Neuronal stem cell (in vitro differentiated cells): Measurements from ENCODE around the gene ITGB3BP.

Experiments used
- DNase-seq: peaks from one replicate; pipeline ENCODE4 v3.0.0-alpha.2; 2013; ENCODE audit warnings: low spot score
- H2AFZ ChIP-seq: one replicate; pipeline ENCODE4 v1.6.1; 2013; ENCODE audit warnings: mild to moderate bottlenecking, low read length, inconsistent platforms
- H2AK5ac ChIP-seq: 2 replicates; pipeline ENCODE4 v1.6.1; 2013; ENCODE audit warnings: low read depth, mild to moderate bottlenecking, inconsistent platforms, low read length, moderate library complexity, mixed read lengths
- H2BK120ac ChIP-seq: 2 replicates; pipeline ENCODE4 v1.6.1; 2013; ENCODE audit warnings: low read depth, mild to moderate bottlenecking, inconsistent platforms, low read length, moderate library complexity, mixed read lengths
- H2BK12ac ChIP-seq: one replicate; pipeline ENCODE4 v1.6.1; 2013; ENCODE audit warnings: low read length, inconsistent platforms
- H2BK15ac ChIP-seq: 2 replicates; pipeline ENCODE4 v1.6.1; 2013; ENCODE audit warnings: mild to moderate bottlenecking, low read length, inconsistent platforms, mixed read lengths
- H2BK5ac ChIP-seq: one replicate; pipeline ENCODE4 v1.6.1; 2013; ENCODE audit warnings: inconsistent platforms, mild to moderate bottlenecking, low read length, moderate library complexity
- H3K14ac ChIP-seq: one replicate; pipeline ENCODE4 v1.6.1; 2013; ENCODE audit warnings: low read length, inconsistent platforms
- H3K18ac ChIP-seq: 2 replicates; pipeline ENCODE4 v1.6.1; 2013; ENCODE audit warnings: low read length, inconsistent platforms
- H3K23ac ChIP-seq: 2 replicates; pipeline ENCODE4 v1.6.1; 2013; ENCODE audit warnings: low read depth, mild to moderate bottlenecking, mixed read lengths, low read length, inconsistent platforms; ENCODE audit not compliant: poor library complexity
- H3K27ac ChIP-seq: replicated peaks from 3 replicates; pipeline ENCODE4 v1.5.1; 2013; ENCODE audit warnings: low read length, inconsistent platforms
- H3K27me3 ChIP-seq, 3 experiments: 2 replicates each; pipeline ENCODE4 v1.6.1; 2013; ENCODE audit warnings: low read length in 3 of 3, mild to moderate bottlenecking in 2 of 3, inconsistent platforms in 1 of 3, low read depth in 1 of 3, mixed read lengths in 1 of 3, moderate library complexity in 1 of 3; ENCODE audit not compliant: control insufficient read depth in 3 of 3, insufficient read depth in 3 of 3
- H3K36me3 ChIP-seq, 2 donors: replicated peaks in 1 of 2; 2 replicates each; pipeline ENCODE4 v1.6.1; 2013; ENCODE audit warnings: low read length in 2 of 2; ENCODE audit not compliant: control insufficient read depth in 2 of 2, insufficient read depth in 2 of 2
- H3K4ac ChIP-seq: 2 replicates; pipeline ENCODE4 v1.6.1; 2013; ENCODE audit warnings: inconsistent platforms, mild to moderate bottlenecking, low read length, moderate library complexity
- H3K4me1 ChIP-seq, 2 donors: 1 replicate in 1 of 2; 2 replicates in 1 of 2; pipeline ENCODE4 v1.6.1; 2013; ENCODE audit warnings: low read length in 2 of 2, low read depth in 1 of 2; ENCODE audit not compliant: control insufficient read depth in 2 of 2, insufficient read depth in 1 of 2
- H3K4me2 ChIP-seq: one replicate; pipeline ENCODE4 v1.6.1; 2013; ENCODE audit warnings: mild to moderate bottlenecking, low read length, inconsistent platforms; ENCODE audit not compliant: insufficient read depth, poor library complexity, severe bottlenecking
- H3K4me3 ChIP-seq, 2 donors: 2 replicates each; pipeline ENCODE4 v1.5.1; 2013; ENCODE audit warnings: low read length in 2 of 2, mild to moderate bottlenecking in 2 of 2, inconsistent platforms in 1 of 2, moderate library complexity in 1 of 2
- H3K79me1 ChIP-seq: one replicate; pipeline ENCODE4 v1.6.1; 2013; ENCODE audit warnings: low read depth, mild to moderate bottlenecking, inconsistent platforms, low read length, moderate library complexity
- H3K9ac ChIP-seq: one replicate; pipeline ENCODE4 v1.6.1; 2013; ENCODE audit warnings: mild to moderate bottlenecking, low read depth, low read length, inconsistent platforms; ENCODE audit not compliant: poor library complexity
- H3K9me3 ChIP-seq, 2 donors: replicated peaks in 1 of 2; 2 replicates each; pipeline versions ENCODE3 to v1.6.1; 2013; ENCODE audit warnings: low read length in 2 of 2, mild to moderate bottlenecking in 2 of 2, inconsistent platforms in 1 of 2, low read depth in 1 of 2, mixed read lengths in 1 of 2, moderate library complexity in 1 of 2; ENCODE audit not compliant: control insufficient read depth in 2 of 2, insufficient read depth in 1 of 2
- H4K8ac ChIP-seq: one replicate; pipeline ENCODE4 v1.6.1; 2013; ENCODE audit warnings: low read depth, mild to moderate bottlenecking, inconsistent platforms, low read length, moderate library complexity
- H4K91ac ChIP-seq: one replicate; pipeline ENCODE4 v1.6.1; 2013; ENCODE audit warnings: low read length, low read depth, mild to moderate bottlenecking, inconsistent platforms; ENCODE audit not compliant: poor library complexity
- WGBS, 2 donors: extraction: QIAGEN DNeasy Blood & Tissue Kit; methylation state at CpG; one replicate each; pipeline ENCODE4 v1.1.7; 2013; ENCODE audit warnings: missing lambda C conversion rate in 2 of 2, mixed read lengths in 1 of 2; ENCODE audit not compliant: insufficient read length in 2 of 2, insufficient replicate concordance in 1 of 2; ENCODE audit errors: extremely low coverage in 2 of 2; 5-methylcytosine and 5-hydroxymethylcytosine counted together

Gene ITGB3BP

DNA sequence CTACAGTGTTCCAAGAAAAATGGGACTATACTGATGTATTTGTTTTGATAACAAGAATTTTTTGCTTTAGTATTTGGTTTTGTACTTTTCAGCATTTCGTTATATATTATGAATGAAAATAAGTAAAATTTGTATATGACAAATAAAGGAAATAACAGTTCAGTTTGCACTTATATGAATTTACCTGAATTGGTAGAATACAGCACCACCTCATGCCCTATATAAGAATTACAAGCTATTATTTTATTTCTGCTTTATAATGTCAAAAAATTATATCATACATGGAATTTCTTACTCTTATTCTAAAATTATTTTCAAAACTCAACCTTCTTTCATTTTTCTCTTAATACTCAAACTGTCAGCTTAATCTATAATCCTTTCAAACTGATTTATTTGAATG is 14.9 kb upstream of the ITGB3BP start:
- no peak overlapping the region for H3K4me3 ChIP-seq
- H2AK5ac ChIP-seq = no peak overlapping the region
- H3K27ac ChIP-seq = no peak overlapping the region
- no peak overlapping the region for H3K4ac ChIP-seq
- no peaks in the 10 kb centered on the region for H3K79me1 ChIP-seq
- H3K27me3 ChIP-seq = no peaks in the 10 kb centered on the region
- H3K14ac ChIP-seq = no peak overlapping the region
- H3K4me2 ChIP-seq = no peak overlapping the region
- H2BK120ac ChIP-seq = no peak overlapping the region
- no peak overlapping the region for H3K18ac ChIP-seq
- no peak overlapping the region for H2BK5ac ChIP-seq
- WGBS, 2 donors = 100% methylated on average over 1 of the region's 1 CpG; no CpG with 5 or more reads in 1 of the 2 donors
- H3K9ac ChIP-seq = no peak overlapping the region
- no peak overlapping the region for H3K23ac ChIP-seq
- no peaks in the 10 kb centered on the region for H3K4me1 ChIP-seq
- H3K9me3 ChIP-seq = no peaks in the 10 kb centered on the region
- no peak overlapping the region for H2BK15ac ChIP-seq
- no peak overlapping the region for H2BK12ac ChIP-seq
- H3K36me3 ChIP-seq = peaks cover 0 to 29% of the 10 kb centered on the region in 2 donors
- H4K8ac ChIP-seq = no peak overlapping the region
- no peak for DNase-seq
- H4K91ac ChIP-seq = no peak overlapping the region
- no peak overlapping the region for H2AFZ ChIP-seq

DNA sequence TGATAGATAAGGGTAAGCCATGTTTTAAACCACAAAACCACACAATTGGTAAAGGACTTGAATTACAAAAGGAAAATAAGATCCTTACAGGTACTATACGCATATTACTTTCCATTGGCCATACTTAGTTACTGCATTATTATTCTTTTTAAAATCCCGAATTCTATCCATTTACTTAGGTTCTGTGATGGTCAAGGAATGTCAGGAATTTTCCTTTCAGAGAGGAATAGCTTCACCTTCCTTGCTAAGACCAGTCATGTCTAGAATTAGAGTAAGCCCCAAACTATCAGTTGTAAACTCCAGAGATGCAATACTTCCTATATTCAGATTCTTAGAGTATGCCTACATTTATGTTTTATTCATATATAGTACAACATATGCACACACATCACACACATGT is 14.0 kb upstream of the ITGB3BP start:
- Histone ChIP-seq H2AFZ (no peak overlapping the region), H3K9me3 (no peaks in the 10 kb centered on the region), H2AK5ac (no peak overlapping the region), H3K79me1 (no peaks in the 10 kb centered on the region), H3K14ac (no peak overlapping the region), H2BK5ac (no peak overlapping the region), H3K18ac (no peak overlapping the region), H2BK120ac (no peak overlapping the region), H3K23ac (no peak overlapping the region), H3K36me3 (peaks cover 0 to 36% of the 10 kb centered on the region in 2 donors), H3K27me3 (no peaks in the 10 kb centered on the region), H3K4me3 (no peak overlapping the region), H3K9ac (no peak overlapping the region), H4K91ac (no peak overlapping the region), H3K4me2 (no peak overlapping the region), H3K4ac (no peak overlapping the region), H2BK12ac (no peak overlapping the region), H4K8ac (no peak overlapping the region), H2BK15ac (no peak overlapping the region), H3K27ac (no peak overlapping the region), H3K4me1 (no peaks in the 10 kb centered on the region)
- no CpG with 5 or more reads among the region's 2 CpGs for WGBS, 2 donors
- DNase-seq = no peak

DNA sequence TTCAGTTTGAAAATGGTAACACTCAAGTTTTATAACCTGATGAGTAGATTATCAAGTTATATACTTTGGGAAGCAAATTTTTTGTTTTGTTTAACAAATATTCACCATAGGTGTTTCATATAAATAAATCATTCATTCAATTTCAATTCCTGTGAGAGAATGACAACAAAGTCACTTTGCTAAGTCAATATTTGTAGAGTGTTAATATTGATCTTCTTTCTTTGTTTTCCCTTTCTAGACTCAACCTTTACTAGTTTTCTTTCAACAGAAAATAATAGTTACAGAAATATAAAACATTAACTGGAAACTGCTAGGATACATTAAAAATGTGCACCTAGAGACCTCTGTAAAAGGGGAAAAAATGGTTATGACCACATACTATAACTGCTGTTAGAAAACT is 11.4 kb upstream of the ITGB3BP start:
- no peak overlapping the region for H3K27ac ChIP-seq
- peaks cover 0 to 36% of the 10 kb centered on the region in 2 donors for H3K36me3 ChIP-seq
- no peak overlapping the region for H2BK12ac ChIP-seq
- H3K9me3 ChIP-seq = no peaks in the 10 kb centered on the region
- H4K8ac ChIP-seq = no peak overlapping the region
- no peak overlapping the region for H3K4me2 ChIP-seq
- no peak overlapping the region for H2AFZ ChIP-seq
- no peak overlapping the region for H3K23ac ChIP-seq
- no peak overlapping the region for H2AK5ac ChIP-seq
- no peak overlapping the region for H3K14ac ChIP-seq
- H3K27me3 ChIP-seq = no peaks in the 10 kb centered on the region
- no peak overlapping the region for H3K9ac ChIP-seq
- H3K18ac ChIP-seq = no peak overlapping the region
- no peak for DNase-seq
- H3K79me1 ChIP-seq = no peaks in the 10 kb centered on the region
- no peaks in the 10 kb centered on the region for H3K4me1 ChIP-seq
- H2BK120ac ChIP-seq = no peak overlapping the region
- H4K91ac ChIP-seq = no peak overlapping the region
- H2BK5ac ChIP-seq = no peak overlapping the region
- H3K4me3 ChIP-seq = no peak overlapping the region
- no peak overlapping the region for H2BK15ac ChIP-seq
- no peak overlapping the region for H3K4ac ChIP-seq

DNA sequence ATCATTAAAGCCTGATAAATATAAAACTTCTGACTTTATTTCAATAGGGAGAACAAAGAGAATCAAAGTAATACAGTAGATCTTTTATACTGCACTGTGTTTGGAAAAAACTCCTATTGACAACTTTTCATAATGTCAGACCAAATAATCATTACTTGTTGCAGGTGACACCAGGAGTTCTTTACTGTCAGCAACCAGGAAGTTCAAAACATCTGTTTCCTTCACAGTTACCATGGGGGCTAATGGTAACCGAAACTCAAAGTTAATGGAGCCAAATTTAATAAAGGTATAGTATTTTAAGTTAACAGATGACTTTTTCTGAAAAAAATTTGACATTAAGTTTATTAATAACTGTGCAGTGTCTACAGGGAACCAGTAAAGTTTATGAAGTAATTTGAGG is 10.9 kb upstream of the ITGB3BP start:
- no peaks in the 10 kb centered on the region for H3K4me1 ChIP-seq
- no peak overlapping the region for H2BK12ac ChIP-seq
- H3K4me2 ChIP-seq = no peak overlapping the region
- H3K27ac ChIP-seq = no peak overlapping the region
- no peak overlapping the region for H2AFZ ChIP-seq
- H3K4ac ChIP-seq = no peak overlapping the region
- H4K91ac ChIP-seq = no peak overlapping the region
- H3K18ac ChIP-seq = no peak overlapping the region
- no peak overlapping the region for H4K8ac ChIP-seq
- no peak overlapping the region for H3K4me3 ChIP-seq
- no peaks in the 10 kb centered on the region for H3K79me1 ChIP-seq
- no peak overlapping the region for H3K14ac ChIP-seq
- H3K27me3 ChIP-seq = no peaks in the 10 kb centered on the region
- no CpG with 5 or more reads among the region's 1 CpG for WGBS, 2 donors
- H3K9me3 ChIP-seq = no peaks in the 10 kb centered on the region
- no peak overlapping the region for H2BK120ac ChIP-seq
- no peak overlapping the region for H2AK5ac ChIP-seq
- no peak overlapping the region for H2BK15ac ChIP-seq
- DNase-seq = no peak
- H3K9ac ChIP-seq = no peak overlapping the region
- H3K23ac ChIP-seq = no peak overlapping the region
- peaks cover 0 to 36% of the 10 kb centered on the region in 2 donors for H3K36me3 ChIP-seq
- H2BK5ac ChIP-seq = no peak overlapping the region
